ENCODE data around the gene ZNF672. TPM values are rescaled to one million over a fixed set of nuclear protein-coding genes. Genes with fewer than 3 reads are reported as not detected.
A peak's percentile ranks its signal among the peaks of the same experiment; 100 is the strongest.

ZNF672 gene
- polyA plus RNA-seq, 2 donors, result 11.6 to 15.8 TPM

DNA sequence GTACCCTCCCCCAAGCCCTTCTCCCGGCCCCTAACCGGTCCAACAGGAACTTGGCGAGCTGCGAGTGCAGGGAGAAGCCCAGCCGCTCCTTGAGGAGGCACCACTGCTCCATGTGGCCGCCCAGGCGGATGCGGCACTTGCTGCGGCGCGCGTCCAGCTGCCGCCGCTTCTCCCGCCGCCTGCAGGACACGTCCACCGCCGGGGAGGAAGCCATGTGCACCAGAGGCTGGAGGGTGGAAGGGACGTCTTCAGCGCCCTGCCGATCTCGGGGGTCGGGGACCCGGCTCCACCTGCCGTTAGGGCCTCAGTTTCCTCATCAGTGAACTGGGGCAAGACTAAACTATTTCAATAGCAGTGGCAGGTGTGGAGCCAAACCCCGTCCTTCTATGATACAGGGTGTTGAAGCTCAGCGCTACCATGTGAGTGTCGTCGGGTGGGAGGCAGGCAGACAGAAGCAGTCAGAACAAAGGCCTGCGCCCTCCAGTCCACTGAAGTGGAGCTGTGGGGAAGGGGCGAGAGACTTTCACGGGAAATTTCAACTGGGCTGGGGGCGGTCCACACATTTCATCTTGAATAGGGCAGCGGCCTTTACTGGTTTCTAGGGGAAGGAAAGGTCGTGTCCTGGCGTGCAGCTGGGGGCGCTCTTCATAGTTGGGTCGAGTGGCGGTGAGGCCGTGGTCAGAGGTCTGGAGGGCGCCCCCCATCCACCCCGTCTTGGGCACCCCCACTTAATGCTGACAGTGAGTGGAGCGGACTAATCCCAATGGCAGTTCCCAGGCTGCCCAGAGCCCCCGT, 20.3 kb downstream of the ZNF672 start:
- peaks cover 3 to 13% of the 10 kb centered on the region in 2 donors for H3K4me1 ChIP-seq (ENCODE audit: control insufficient read depth in 2 of 2, insufficient read depth in 2 of 2, low read length in 1 of 2)

DNA sequence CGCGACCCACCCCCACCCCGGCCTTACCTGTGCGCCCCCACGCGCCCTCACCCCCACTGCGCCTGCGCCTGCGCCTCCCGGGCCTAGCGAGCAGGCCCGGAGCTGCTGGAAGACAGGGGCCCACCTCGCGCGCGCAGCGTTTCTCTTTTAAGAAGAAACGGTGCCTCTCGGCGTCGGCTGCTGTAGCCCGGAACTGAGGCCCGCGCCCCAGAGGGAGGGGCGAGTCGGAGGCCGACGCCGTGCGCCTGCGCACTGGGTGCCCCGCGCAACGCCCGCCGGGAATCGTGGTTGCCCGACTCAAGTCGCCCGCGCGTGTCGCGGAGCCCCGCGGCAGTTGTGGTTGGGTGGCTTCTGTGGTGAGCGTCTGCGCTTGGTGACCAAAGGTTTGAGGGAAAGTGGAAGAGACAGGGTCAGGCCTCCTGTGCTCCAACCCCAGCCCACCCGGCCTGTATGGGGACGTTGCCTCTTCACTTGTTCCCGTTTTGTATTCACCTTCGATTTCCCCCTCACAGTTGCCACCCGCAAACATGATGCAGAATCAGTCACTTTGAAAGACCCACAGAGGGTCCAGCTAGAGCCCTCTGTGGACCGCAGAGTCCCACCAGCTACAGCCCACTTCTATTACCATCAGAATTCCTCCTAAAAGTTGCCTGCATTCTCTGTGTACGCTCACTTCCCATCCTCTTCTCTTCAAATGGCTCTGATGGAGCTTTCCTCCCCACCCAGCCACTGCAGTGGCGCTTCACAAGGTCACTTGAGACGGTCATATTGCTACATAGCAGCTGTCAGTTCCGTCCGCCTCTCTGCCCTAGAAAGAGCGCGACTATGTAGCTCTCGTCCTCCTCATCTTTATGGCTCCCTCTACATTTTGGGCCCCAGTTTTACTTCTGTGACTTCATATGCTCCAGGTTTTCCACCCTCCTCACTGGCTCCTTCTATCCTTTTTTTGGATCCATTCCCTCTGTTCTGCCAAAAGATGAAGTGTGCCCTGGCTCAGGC, 21.2 kb downstream of the ZNF672 start, which contains the start of gene ZNF692:
TSS of gene ZNF692 (minus strand) at position 195 of the 999 bp plus-strand sequence. CDS start 776 bp downstream, outside the sequence.
- 6% methylated on average over 62 of the region's 62 CpGs for WGBS, 2 donors
- Histone ChIP-seq H3K9me3 (ENCODE audit: control insufficient read depth in 2 of 2, insufficient read depth in 1 of 2, low read depth in 1 of 2, low read length in 1 of 2) (no peaks in the 10 kb centered on the region), H3K36me3 (ENCODE audit: control insufficient read depth in 2 of 2, insufficient read depth in 2 of 2, low read length in 1 of 2) (peaks cover 2 to 9% of the 10 kb centered on the region in 2 donors), H3K4me1 (ENCODE audit: control insufficient read depth in 2 of 2, insufficient read depth in 2 of 2, low read length in 1 of 2) (peaks cover 7 to 17% of the 10 kb centered on the region in 2 donors), H3K27me3 (ENCODE audit: control insufficient read depth in 1 of 2, insufficient read depth in 2 of 2, low read length in 2 of 2) (no peaks in the 10 kb centered on the region), H3K4me3 (ENCODE audit: low read depth in 1 of 2, low read length in 2 of 2) (peak within 1 kb of the TSS; percentile 61 to 73), H3K27ac (ENCODE audit: low read depth in 2 of 2, low read length in 1 of 2) (peak within 1 kb of the TSS; percentile 91 to 93)

More for the DNA sequence above, 20.3 kb downstream of the ZNF672 start:
- H3K36me3 ChIP-seq (ENCODE audit: control insufficient read depth in 2 of 2, insufficient read depth in 2 of 2, low read length in 1 of 2), result peaks cover 2 to 15% of the 10 kb centered on the region in 2 donors
- peak overlapping the region; percentile 61 to 73 for H3K4me3 ChIP-seq (ENCODE audit: low read depth in 1 of 2, low read length in 2 of 2)
- 1% methylated on average over 35 to 45 of the region's 45 CpGs for WGBS, 2 donors
- no peaks in the 10 kb centered on the region for H3K27me3 ChIP-seq (ENCODE audit: control insufficient read depth in 1 of 2, insufficient read depth in 2 of 2, low read length in 2 of 2)
- no peaks in the 10 kb centered on the region for H3K9me3 ChIP-seq (ENCODE audit: control insufficient read depth in 2 of 2, insufficient read depth in 1 of 2, low read depth in 1 of 2, low read length in 1 of 2)
- H3K27ac ChIP-seq (ENCODE audit: low read depth in 2 of 2, low read length in 1 of 2), result peak overlapping the region; percentile 91 to 93

DNA sequence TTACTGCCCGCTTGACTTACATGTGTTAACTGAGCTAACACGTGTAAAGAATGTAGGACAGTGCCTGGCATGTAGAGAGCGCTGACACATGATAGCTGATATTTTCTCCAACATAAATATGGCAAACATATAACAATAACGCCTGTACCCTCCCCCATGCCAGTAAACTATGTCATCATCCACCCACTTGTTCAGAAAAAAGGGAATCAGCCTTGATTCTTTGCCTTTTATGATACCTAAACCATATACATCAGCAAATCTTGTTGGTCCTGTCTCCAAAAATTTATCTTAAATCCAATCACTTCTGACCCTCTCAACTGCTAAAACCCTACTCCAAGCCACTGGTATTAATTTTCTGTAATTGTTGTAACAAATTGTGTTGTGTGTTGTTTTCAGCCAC, 22.0 kb downstream of the ZNF672 start:
- Histone ChIP-seq H3K27ac (ENCODE audit: low read depth in 2 of 2, low read length in 1 of 2) (no peak overlapping the region), H3K4me3 (ENCODE audit: low read depth in 1 of 2, low read length in 2 of 2) (no peak overlapping the region), H3K4me1 (ENCODE audit: control insufficient read depth in 2 of 2, insufficient read depth in 2 of 2, low read length in 1 of 2) (peaks cover 7 to 17% of the 10 kb centered on the region in 2 donors), H3K9me3 (ENCODE audit: control insufficient read depth in 2 of 2, insufficient read depth in 1 of 2, low read depth in 1 of 2, low read length in 1 of 2) (no peaks in the 10 kb centered on the region), H3K36me3 (ENCODE audit: control insufficient read depth in 2 of 2, insufficient read depth in 2 of 2, low read length in 1 of 2) (peaks cover 2 to 6% of the 10 kb centered on the region in 2 donors), H3K27me3 (ENCODE audit: control insufficient read depth in 1 of 2, insufficient read depth in 2 of 2, low read length in 2 of 2) (no peaks in the 10 kb centered on the region)
- WGBS, 2 donors, result 88 to 93% methylated on average over 4 of the region's 4 CpGs

GRCh38 chr1:248861616-248862015, 23.6 kb downstream of the ZNF672 start:
- Histone ChIP-seq H3K4me1 (ENCODE audit: control insufficient read depth in 2 of 2, insufficient read depth in 2 of 2, low read length in 1 of 2) (peaks cover 7 to 17% of the 10 kb centered on the region in 2 donors), H3K27ac (ENCODE audit: low read depth in 2 of 2, low read length in 1 of 2) (no peak overlapping the region), H3K27me3 (ENCODE audit: control insufficient read depth in 1 of 2, insufficient read depth in 2 of 2, low read length in 2 of 2) (no peaks in the 10 kb centered on the region), H3K36me3 (ENCODE audit: control insufficient read depth in 2 of 2, insufficient read depth in 2 of 2, low read length in 1 of 2) (no peaks in the 10 kb centered on the region), H3K4me3 (ENCODE audit: low read depth in 1 of 2, low read length in 2 of 2) (no peak overlapping the region), H3K9me3 (ENCODE audit: control insufficient read depth in 2 of 2, insufficient read depth in 1 of 2, low read depth in 1 of 2, low read length in 1 of 2) (no peaks in the 10 kb centered on the region)
- WGBS, 2 donors, result 89 to 92% methylated on average over 2 of the region's 2 CpGs

- no peaks in the 10 kb centered on the region for H3K36me3 ChIP-seq (ENCODE audit: control insufficient read depth in 2 of 2, insufficient read depth in 2 of 2, low read length in 1 of 2)
- peaks cover 5 to 14% of the 10 kb centered on the region in 2 donors for H3K4me1 ChIP-seq (ENCODE audit: control insufficient read depth in 2 of 2, insufficient read depth in 2 of 2, low read length in 1 of 2)
- peak overlapping the region; percentile 43 to 67 for H3K4me3 ChIP-seq (ENCODE audit: low read depth in 1 of 2, low read length in 2 of 2)
- 14 to 17% methylated on average over 4 of the region's 4 CpGs for WGBS, 2 donors
- peak overlapping the region; percentile 15 to 71 for H3K27ac ChIP-seq (ENCODE audit: low read depth in 2 of 2, low read length in 1 of 2)
- H3K9me3 ChIP-seq (ENCODE audit: control insufficient read depth in 2 of 2, insufficient read depth in 1 of 2, low read depth in 1 of 2, low read length in 1 of 2), result no peaks in the 10 kb centered on the region
- H3K27me3 ChIP-seq (ENCODE audit: control insufficient read depth in 1 of 2, insufficient read depth in 2 of 2, low read length in 2 of 2), result no peaks in the 10 kb centered on the region
Measured at GRCh38 chr1:248862695-248862997, 24.6 kb downstream of the ZNF672 start.

- Histone ChIP-seq H3K4me1 (ENCODE audit: control insufficient read depth in 2 of 2, insufficient read depth in 2 of 2, low read length in 1 of 2) (peaks cover 4 to 12% of the 10 kb centered on the region in 2 donors), H3K9me3 (ENCODE audit: control insufficient read depth in 2 of 2, insufficient read depth in 1 of 2, low read depth in 1 of 2, low read length in 1 of 2) (no peaks in the 10 kb centered on the region), H3K27ac (ENCODE audit: low read depth in 2 of 2, low read length in 1 of 2) (peak overlapping the region; percentile 43 to 71), H3K27me3 (ENCODE audit: control insufficient read depth in 1 of 2, insufficient read depth in 2 of 2, low read length in 2 of 2) (no peaks in the 10 kb centered on the region), H3K4me3 (ENCODE audit: low read depth in 1 of 2, low read length in 2 of 2) (peak overlapping the region; percentile 43 to 67), H3K36me3 (ENCODE audit: control insufficient read depth in 2 of 2, insufficient read depth in 2 of 2, low read length in 1 of 2) (no peaks in the 10 kb centered on the region)
- 8 to 9% methylated on average over 43 to 46 of the region's 46 CpGs for WGBS, 2 donors
Measured at GRCh38 chr1:248862998-248863881, 25.2 kb downstream of the ZNF672 start.

GRCh38 chr1:248871837-248872401, 33.9 kb downstream of the ZNF672 start:
- Histone ChIP-seq H3K9me3 (ENCODE audit: control insufficient read depth in 2 of 2, insufficient read depth in 1 of 2, low read depth in 1 of 2, low read length in 1 of 2) (no peaks in the 10 kb centered on the region), H3K27ac (ENCODE audit: low read depth in 2 of 2, low read length in 1 of 2) (no peak overlapping the region), H3K27me3 (ENCODE audit: control insufficient read depth in 1 of 2, insufficient read depth in 2 of 2, low read length in 2 of 2) (no peaks in the 10 kb centered on the region), H3K4me3 (ENCODE audit: low read depth in 1 of 2, low read length in 2 of 2) (no peak overlapping the region), H3K4me1 (ENCODE audit: control insufficient read depth in 2 of 2, insufficient read depth in 2 of 2, low read length in 1 of 2) (no peaks in the 10 kb centered on the region), H3K36me3 (ENCODE audit: control insufficient read depth in 2 of 2, insufficient read depth in 2 of 2, low read length in 1 of 2) (no peaks in the 10 kb centered on the region)
- WGBS, 2 donors, result 97 to 98% methylated on average over 3 of the region's 3 CpGs

GRCh38 chr1:248872752-248873408, 34.9 kb downstream of the ZNF672 start:
- H3K4me3 ChIP-seq (ENCODE audit: low read depth in 1 of 2, low read length in 2 of 2), result peak overlapping the region; percentile 66 to 78
- H3K36me3 ChIP-seq (ENCODE audit: control insufficient read depth in 2 of 2, insufficient read depth in 2 of 2, low read length in 1 of 2), result no peaks in the 10 kb centered on the region
- no peaks in the 10 kb centered on the region for H3K4me1 ChIP-seq (ENCODE audit: control insufficient read depth in 2 of 2, insufficient read depth in 2 of 2, low read length in 1 of 2)
- peak overlapping the region; percentile 96 to 99 for H3K27ac ChIP-seq (ENCODE audit: low read depth in 2 of 2, low read length in 1 of 2)
- no peaks in the 10 kb centered on the region for H3K27me3 ChIP-seq (ENCODE audit: control insufficient read depth in 1 of 2, insufficient read depth in 2 of 2, low read length in 2 of 2)
- H3K9me3 ChIP-seq (ENCODE audit: control insufficient read depth in 2 of 2, insufficient read depth in 1 of 2, low read depth in 1 of 2, low read length in 1 of 2), result no peaks in the 10 kb centered on the region
- 1 to 3% methylated on average over 30 to 31 of the region's 31 CpGs for WGBS, 2 donors

Data from esophagus (tissue), 2 donors.